Liver (tissue), 9 donors: Measurements from ENCODE around the gene ADM2. TPM values are rescaled to one million over a fixed set of nuclear protein-coding genes. Genes with fewer than 3 reads are reported as not detected.

Experiments used
- DNase-seq: peaks from one replicate; pipeline ENCODE4 v3.0.0-alpha.2; 2017; ENCODE audit warnings: low spot score
- H3K27ac ChIP-seq, 2 donors: one replicate each; pipeline ENCODE4 v1.7.0; 2013; ENCODE audit warnings: inconsistent platforms in 2 of 2, low read length in 2 of 2, control low read depth in 1 of 2, low read depth in 1 of 2, mild to moderate bottlenecking in 1 of 2
- H3K27me3 ChIP-seq, 4 donors: one replicate each; pipeline versions ENCODE4 v1.6.1 to v1.7.0; 2013; ENCODE audit warnings: low read length in 3 of 4, inconsistent platforms in 1 of 4, mild to moderate bottlenecking in 1 of 4, moderate library complexity in 1 of 4; ENCODE audit not compliant: control insufficient read depth in 4 of 4, insufficient read depth in 4 of 4
- H3K36me3 ChIP-seq, 4 donors: one replicate each; pipeline versions ENCODE4 v1.6.1 to v1.7.0; 2013; ENCODE audit warnings: low read length in 3 of 4, mild to moderate bottlenecking in 3 of 4, low read depth in 1 of 4, moderate library complexity in 1 of 4; ENCODE audit not compliant: control insufficient read depth in 4 of 4, insufficient read depth in 3 of 4
- H3K4me1 ChIP-seq, 4 donors: one replicate each; pipeline versions ENCODE4 v1.6.1 to v1.7.0; 2013; ENCODE audit warnings: low read length in 3 of 4, mild to moderate bottlenecking in 3 of 4, moderate library complexity in 1 of 4; ENCODE audit not compliant: control insufficient read depth in 4 of 4, insufficient read depth in 4 of 4
- H3K4me3 ChIP-seq, 3 donors: one replicate each; pipeline versions ENCODE4 v1.6.1 to v1.7.0; 2013; ENCODE audit warnings: low read length in 3 of 3, control low read depth in 1 of 3, low read depth in 1 of 3, mild to moderate bottlenecking in 1 of 3
- H3K9ac ChIP-seq, 2 donors: one replicate each; pipeline ENCODE4 v1.7.0; 2013; ENCODE audit warnings: low read length in 2 of 2, mild to moderate bottlenecking in 2 of 2, moderate library complexity in 2 of 2, control low read depth in 1 of 2, low read depth in 1 of 2
- H3K9me3 ChIP-seq, 4 donors: one replicate each; pipeline versions ENCODE4 v1.6.1 to v1.7.0; 2013; ENCODE audit warnings: low read length in 3 of 4; ENCODE audit not compliant: control insufficient read depth in 4 of 4
- ATF3 ChIP-seq: IDR thresholded peaks from 2 replicates; pipeline ENCODE4 v1.6.1; 2016; ENCODE audit warnings: antibody characterized with exemption
- EGR1 ChIP-seq, 2 donors: IDR thresholded peaks; 2 replicates each; pipeline ENCODE4 v1.6.1; 2016 to 2018; ENCODE audit warnings: antibody characterized with exemption in 2 of 2, low read depth in 2 of 2
- FOXA1 ChIP-seq: IDR thresholded peaks from 2 replicates; pipeline ENCODE4 v1.6.1; 2016; ENCODE audit warnings: antibody characterized with exemption
- HNF4A ChIP-seq, 2 donors: conservative IDR thresholded peaks; 2 replicates each; pipeline ENCODE4 v1.6.1; 2016; ENCODE audit warnings: antibody characterized with exemption in 2 of 2, mild to moderate bottlenecking in 2 of 2
- NR2F2 ChIP-seq: IDR thresholded peaks from 2 replicates; pipeline ENCODE4 v1.6.1; 2016; ENCODE audit warnings: antibody characterized with exemption
- RAD21 ChIP-seq, 2 donors: IDR thresholded peaks; 2 replicates each; pipeline ENCODE4 v1.6.1; 2016; ENCODE audit warnings: antibody characterized with exemption in 2 of 2, mild to moderate bottlenecking in 2 of 2
- REST ChIP-seq: IDR thresholded peaks from 2 replicates; pipeline ENCODE4 v1.6.1; 2016; ENCODE audit warnings: antibody characterized with exemption, mild to moderate bottlenecking
- RXRA ChIP-seq, 2 donors: IDR thresholded peaks; 2 replicates each; pipeline ENCODE4 v1.6.1; 2017 to 2018; ENCODE audit warnings: antibody characterized with exemption in 2 of 2, mild to moderate bottlenecking in 1 of 2
- TAF1 ChIP-seq: conservative IDR thresholded peaks from 2 replicates; pipeline ENCODE4 v1.6.1; 2016; ENCODE audit warnings: antibody characterized with exemption, mild to moderate bottlenecking
- WGBS: extraction: QIAGEN DNeasy Blood & Tissue Kit; methylation state at CpG from one replicate; pipeline ENCODE4 v1.1.7; 2013; 5-methylcytosine and 5-hydroxymethylcytosine counted together
- polyA plus RNA-seq, 2 donors: library from polyadenylated mRNA; stranded (reverse) in 1 of 2; unstranded in 1 of 2; fragments of 200-250 nt in 1 of 2; fragments of >200 nt in 1 of 2; fragmentation: Nextera tagmentation in 1 of 2; extraction: Ambion mirVana in 1 of 2; gene quantifications; one replicate each; pipeline versions ENCODE4 v1.2.1 to v1.2.3, GENCODE V29; 2013 to 2015
- total RNA-seq, 2 donors: library from RNA; depleted of rRNA; stranded (reverse); fragments of >200 nt; gene quantifications; one replicate each; pipeline ENCODE4 v1.2.3, GENCODE V29; 2014
- TF ChIP-seq, protein P1 (sequence below): IDR thresholded peaks from 2 replicates; pipeline ENCODE4 v1.6.1; 2016; ENCODE audit warnings: antibody characterized with exemption
- donor health status: healthy.
- donor health status: healthy.
- donor health status: healthy.
- donor health status: healthy.
- donor health status: healthy.

Gene ADM2
- total and polyA plus RNA-seq, 4 donors: 0.79 to 2.8 (median 1.3) TPM

GRCh38 chr22:50483556-50483955, 2.2 kb downstream of the ADM2 start:
- TF ChIP-seq HNF4A (conservative IDR thresholded peaks at IDR 0.05) (no peak), NR2F2 (no peak), ATF3 (no peak), FOXA1 (no peak)
- TF ChIP-seq, protein P1, sequence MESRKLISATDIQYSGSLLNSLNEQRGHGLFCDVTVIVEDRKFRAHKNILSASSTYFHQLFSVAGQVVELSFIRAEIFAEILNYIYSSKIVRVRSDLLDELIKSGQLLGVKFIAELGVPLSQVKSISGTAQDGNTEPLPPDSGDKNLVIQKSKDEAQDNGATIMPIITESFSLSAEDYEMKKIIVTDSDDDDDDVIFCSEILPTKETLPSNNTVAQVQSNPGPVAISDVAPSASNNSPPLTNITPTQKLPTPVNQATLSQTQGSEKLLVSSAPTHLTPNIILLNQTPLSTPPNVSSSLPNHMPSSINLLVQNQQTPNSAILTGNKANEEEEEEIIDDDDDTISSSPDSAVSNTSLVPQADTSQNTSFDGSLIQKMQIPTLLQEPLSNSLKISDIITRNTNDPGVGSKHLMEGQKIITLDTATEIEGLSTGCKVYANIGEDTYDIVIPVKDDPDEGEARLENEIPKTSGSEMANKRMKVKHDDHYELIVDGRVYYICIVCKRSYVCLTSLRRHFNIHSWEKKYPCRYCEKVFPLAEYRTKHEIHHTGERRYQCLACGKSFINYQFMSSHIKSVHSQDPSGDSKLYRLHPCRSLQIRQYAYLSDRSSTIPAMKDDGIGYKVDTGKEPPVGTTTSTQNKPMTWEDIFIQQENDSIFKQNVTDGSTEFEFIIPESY: no peak
- no peak overlapping the region for H3K4me3 ChIP-seq
- H3K36me3 ChIP-seq: peaks cover 0 to under 1% (median 0%) of the 10 kb centered on the region in 4 donors
- no peaks in the 10 kb centered on the region for H3K9me3 ChIP-seq
- H3K9ac ChIP-seq: no peak overlapping the region
- DNase-seq: no peak
- WGBS: 92% methylated on average over 8 of the region's 8 CpGs
- peaks cover 0 to 27% (median 8%) of the 10 kb centered on the region in 4 donors for H3K4me1 ChIP-seq
- no peak overlapping the region for H3K27ac ChIP-seq
- H3K27me3 ChIP-seq: no peaks in the 10 kb centered on the region

DNA sequence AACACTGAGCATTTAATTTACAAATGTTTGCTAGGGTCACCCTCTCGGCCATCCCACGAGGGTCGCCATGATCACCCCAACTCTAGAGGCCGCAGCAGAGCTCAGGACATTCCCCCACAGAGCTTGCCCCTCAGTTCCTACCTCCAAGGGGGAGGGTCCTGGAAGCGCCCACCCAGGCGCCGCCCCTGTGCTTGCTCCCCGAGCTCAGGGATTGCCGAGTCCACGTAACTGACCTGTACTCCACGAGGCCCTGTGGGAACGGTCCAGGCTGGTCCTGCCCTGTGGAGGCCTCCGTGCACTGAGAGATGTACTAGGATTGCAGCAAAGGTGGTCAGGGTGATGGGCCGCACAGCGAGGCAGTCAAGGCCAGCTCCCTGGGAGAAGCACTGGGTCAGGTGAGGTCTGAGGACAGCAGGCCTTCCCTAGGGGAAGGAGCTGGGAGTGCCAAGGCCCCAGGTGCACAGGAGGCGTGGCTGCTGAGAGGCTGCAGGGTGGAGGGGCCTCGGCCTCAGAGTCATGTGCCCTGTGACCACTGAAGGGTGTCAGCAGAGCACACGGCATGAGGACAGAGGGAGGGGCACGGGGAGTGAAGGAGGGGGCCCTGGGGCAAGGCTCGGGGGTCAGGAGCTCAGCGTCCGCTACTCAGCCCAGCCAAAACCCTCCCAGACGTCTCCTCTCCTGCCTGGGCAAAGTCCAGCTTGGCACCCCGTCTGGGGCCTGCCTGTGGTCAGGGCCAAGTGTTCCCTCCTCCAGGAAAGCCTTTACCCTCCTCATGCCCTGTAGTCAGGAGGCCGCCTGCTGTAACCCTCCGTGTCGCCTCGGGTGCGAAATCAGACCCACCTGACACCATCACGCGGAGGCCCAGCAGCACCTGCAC, 2.9 kb downstream of the ADM2 start:
- TF ChIP-seq RAD21 (IDR thresholded peaks at IDR 0.05): no peak
- no peak for TF ChIP-seq RXRA (IDR thresholded peaks at IDR 0.05)
- TF ChIP-seq EGR1 (IDR thresholded peaks at IDR 0.05; ENCODE audit: low read depth in 2 of 2): no peak
- TF ChIP-seq REST: no peak
- TF ChIP-seq TAF1: no peak
- no peak for TF ChIP-seq FOXA1
- TF ChIP-seq, protein P1: no peak
- TF ChIP-seq ATF3: no peak
- Histone ChIP-seq H3K4me3 (no peak overlapping the region), H3K9me3 (no peaks in the 10 kb centered on the region), H3K4me1 (peaks cover 0 to 27% (median 8%) of the 10 kb centered on the region in 4 donors), H3K27me3 (no peaks in the 10 kb centered on the region), H3K9ac (no peak overlapping the region), H3K27ac (no peak overlapping the region), H3K36me3 (no peaks in the 10 kb centered on the region)
- WGBS: 82% methylated on average over 31 of the region's 31 CpGs
- no peak for DNase-seq
